NK-92 (cell line): ENCODE data around the gene IGSF1.
"Not testable (repeated sequence)": the region's sequence is repeated elsewhere in the genome, so short reads cannot be mapped to it uniquely, and the experiment has no call there.

Experiments
- DNase-seq: peaks from one replicate; lab custom pipeline; 2025; ENCODE audit not compliant: unreplicated experiment; lab: John Stamatoyannopoulos, UW

IGSF1 gene

GRCh38 chrX:131273011-131273410, 16.1 kb downstream of the IGSF1 start:
- no peak for DNase-seq

GRCh38 chrX:131271826-131272225, 17.3 kb downstream of the IGSF1 start:
- DNase-seq: no peak

- DNase-seq: no peak
Measured at GRCh38 chrX:131271274-131271673, 17.8 kb downstream of the IGSF1 start.

GRCh38 chrX:131270080-131270479, 19.0 kb downstream of the IGSF1 start:
- DNase-seq: no peak

- DNase-seq: no peak
Measured at GRCh38 chrX:131264665-131265064, 24.4 kb downstream of the IGSF1 start.

- DNase-seq: no peak
Measured at GRCh38 chrX:131264053-131264452, 25.1 kb downstream of the IGSF1 start.

GRCh38 chrX:131262738-131263679, 26.1 kb downstream of the IGSF1 start:
- DNase-seq: no peak

GRCh38 chrX:131262200-131262599, 26.9 kb downstream of the IGSF1 start:
- no peak for DNase-seq

- no peak for DNase-seq
Measured at GRCh38 chrX:131257367-131257766, 31.7 kb downstream of the IGSF1 start.

- DNase-seq: not testable (repeated sequence)
Measured at GRCh38 chrX:131250984-131251738, 37.9 kb downstream of the IGSF1 start.

GRCh38 chrX:131239057-131239456, 50.0 kb downstream of the IGSF1 start:
- no peak for DNase-seq

GRCh38 chrX:131237363-131237762, 51.7 kb downstream of the IGSF1 start:
- DNase-seq: no peak

GRCh38 chrX:131235768-131236545, 53.1 kb downstream of the IGSF1 start:
- DNase-seq: no peak

GRCh38 chrX:131227608-131228007, 61.5 kb downstream of the IGSF1 start:
- no peak for DNase-seq

GRCh38 chrX:131226591-131226990, 62.5 kb downstream of the IGSF1 start:
- DNase-seq: no peak

GRCh38 chrX:131225078-131225477, 64.0 kb downstream of the IGSF1 start:
- DNase-seq: no peak
